ENCODE data around the gene ZNF790.
"Not testable (repeated sequence)": the region's sequence is repeated elsewhere in the genome, so short reads cannot be mapped to it uniquely, and the experiment has no call there.

Gene ZNF790

GRCh38 chr19:36805364-36805763, 32.8 kb downstream of the ZNF790 start:
- TF ChIP-seq, protein P1, sequence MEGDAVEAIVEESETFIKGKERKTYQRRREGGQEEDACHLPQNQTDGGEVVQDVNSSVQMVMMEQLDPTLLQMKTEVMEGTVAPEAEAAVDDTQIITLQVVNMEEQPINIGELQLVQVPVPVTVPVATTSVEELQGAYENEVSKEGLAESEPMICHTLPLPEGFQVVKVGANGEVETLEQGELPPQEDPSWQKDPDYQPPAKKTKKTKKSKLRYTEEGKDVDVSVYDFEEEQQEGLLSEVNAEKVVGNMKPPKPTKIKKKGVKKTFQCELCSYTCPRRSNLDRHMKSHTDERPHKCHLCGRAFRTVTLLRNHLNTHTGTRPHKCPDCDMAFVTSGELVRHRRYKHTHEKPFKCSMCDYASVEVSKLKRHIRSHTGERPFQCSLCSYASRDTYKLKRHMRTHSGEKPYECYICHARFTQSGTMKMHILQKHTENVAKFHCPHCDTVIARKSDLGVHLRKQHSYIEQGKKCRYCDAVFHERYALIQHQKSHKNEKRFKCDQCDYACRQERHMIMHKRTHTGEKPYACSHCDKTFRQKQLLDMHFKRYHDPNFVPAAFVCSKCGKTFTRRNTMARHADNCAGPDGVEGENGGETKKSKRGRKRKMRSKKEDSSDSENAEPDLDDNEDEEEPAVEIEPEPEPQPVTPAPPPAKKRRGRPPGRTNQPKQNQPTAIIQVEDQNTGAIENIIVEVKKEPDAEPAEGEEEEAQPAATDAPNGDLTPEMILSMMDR (IDR thresholded peaks at IDR 0.05; ENCODE audit: extremely low read depth, missing control alignments), result no peak
- DNase-seq (ENCODE audit: low spot score), result no peak

DNA sequence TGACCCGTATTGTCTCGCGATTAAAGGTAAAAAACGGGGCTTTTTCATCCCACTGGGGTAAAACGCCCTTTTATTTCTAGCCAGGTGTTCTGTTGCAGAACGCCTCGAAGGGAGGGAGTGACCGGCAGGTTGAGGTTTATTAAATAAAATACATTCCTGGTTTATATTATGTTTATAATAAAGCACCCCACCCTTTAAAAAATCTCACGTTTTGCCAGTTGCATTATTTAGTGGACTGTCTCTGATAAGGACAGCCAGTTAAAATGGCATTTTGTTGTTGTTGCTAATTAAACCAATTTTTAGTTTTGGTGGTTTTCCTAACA, 40.4 kb downstream of the ZNF790 start:
- no peak for DNase-seq (ENCODE audit: low spot score)
- TF ChIP-seq, protein P1 (IDR thresholded peaks at IDR 0.05; ENCODE audit: extremely low read depth, missing control alignments), result no peak

DNA sequence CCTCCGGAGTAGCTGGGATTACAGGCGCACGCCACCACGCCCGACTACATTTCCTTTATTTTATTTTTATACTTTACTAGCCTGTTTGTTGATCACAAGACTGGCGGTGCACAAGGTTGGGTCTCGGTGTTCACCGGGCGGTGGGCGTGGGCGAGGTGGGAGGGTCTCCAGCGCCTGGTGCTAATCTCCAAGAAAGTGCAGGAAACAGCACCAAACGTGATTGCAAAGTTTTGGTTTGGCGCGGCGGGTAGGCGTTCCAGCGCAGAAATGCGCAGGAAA, 41.5 kb downstream of the ZNF790 start:
- TF ChIP-seq, protein P1 (IDR thresholded peaks at IDR 0.05; ENCODE audit: extremely low read depth, missing control alignments), result no peak
- DNase-seq (ENCODE audit: low spot score), result no peak

GRCh38 chr19:36791420-36792141, 46.6 kb downstream of the ZNF790 start:
- not testable (repeated sequence) for DNase-seq (ENCODE audit: low spot score)
- TF ChIP-seq, protein P1 (IDR thresholded peaks at IDR 0.05; ENCODE audit: extremely low read depth, missing control alignments), result peak; percentile 1

DNA sequence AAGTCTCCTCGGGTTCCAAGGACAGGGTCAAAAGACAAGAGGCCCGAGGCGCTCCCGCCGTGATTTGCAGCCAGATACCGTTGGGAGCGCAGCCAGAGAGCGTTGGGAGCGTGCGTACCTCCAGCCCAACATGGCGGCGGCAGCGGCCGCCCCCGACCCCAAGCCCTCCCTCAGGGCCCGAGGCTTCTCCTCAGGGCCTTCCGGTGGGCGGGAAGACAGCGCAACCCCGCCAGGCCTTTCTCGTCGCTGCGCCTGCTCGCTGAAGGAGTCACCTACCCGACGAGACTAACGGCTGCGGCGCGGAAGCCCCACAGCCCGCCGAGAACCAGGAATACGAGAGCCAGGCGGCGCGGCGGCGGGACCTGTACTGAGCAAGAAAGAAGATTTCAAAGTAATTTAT, 62.4 kb downstream of the ZNF790 start:
- TF ChIP-seq, protein P1 (IDR thresholded peaks at IDR 0.05; ENCODE audit: extremely low read depth, missing control alignments), result no peak
- no peak for DNase-seq (ENCODE audit: low spot score)

- TF ChIP-seq, protein P1 (IDR thresholded peaks at IDR 0.05; ENCODE audit: extremely low read depth, missing control alignments), result no peak
- DNase-seq (ENCODE audit: low spot score), result no peak
Measured at GRCh38 chr19:36773223-36773579, 65.0 kb downstream of the ZNF790 start.

GRCh38 chr19:36772311-36773222, 65.6 kb downstream of the ZNF790 start, which contains the start of gene ZNF850:
Gene ZNF850 (minus strand): TSS chr19:36772807. CDS start chr19:36762606, 10,201 bp downstream.
- TF ChIP-seq, protein P1 (IDR thresholded peaks at IDR 0.05; ENCODE audit: extremely low read depth, missing control alignments), result no peak
- DNase-seq (ENCODE audit: low spot score), result peak; percentile 92
